Measurements from ENCODE around the gene MAP3K7.

- no peak for TF ChIP-seq CTCF (IDR thresholded peaks at IDR 0.05)
- TF ChIP-seq EP300 (IDR thresholded peaks at IDR 0.05): no peak
These were observed 11.5 kb upstream of the MAP3K7 start for GRCh38 chr6:90598192-90598951.

All from gastroesophageal sphincter (tissue), 3 donors.